ENCODE data around the gene OXSM.

The OXSM gene

DNA sequence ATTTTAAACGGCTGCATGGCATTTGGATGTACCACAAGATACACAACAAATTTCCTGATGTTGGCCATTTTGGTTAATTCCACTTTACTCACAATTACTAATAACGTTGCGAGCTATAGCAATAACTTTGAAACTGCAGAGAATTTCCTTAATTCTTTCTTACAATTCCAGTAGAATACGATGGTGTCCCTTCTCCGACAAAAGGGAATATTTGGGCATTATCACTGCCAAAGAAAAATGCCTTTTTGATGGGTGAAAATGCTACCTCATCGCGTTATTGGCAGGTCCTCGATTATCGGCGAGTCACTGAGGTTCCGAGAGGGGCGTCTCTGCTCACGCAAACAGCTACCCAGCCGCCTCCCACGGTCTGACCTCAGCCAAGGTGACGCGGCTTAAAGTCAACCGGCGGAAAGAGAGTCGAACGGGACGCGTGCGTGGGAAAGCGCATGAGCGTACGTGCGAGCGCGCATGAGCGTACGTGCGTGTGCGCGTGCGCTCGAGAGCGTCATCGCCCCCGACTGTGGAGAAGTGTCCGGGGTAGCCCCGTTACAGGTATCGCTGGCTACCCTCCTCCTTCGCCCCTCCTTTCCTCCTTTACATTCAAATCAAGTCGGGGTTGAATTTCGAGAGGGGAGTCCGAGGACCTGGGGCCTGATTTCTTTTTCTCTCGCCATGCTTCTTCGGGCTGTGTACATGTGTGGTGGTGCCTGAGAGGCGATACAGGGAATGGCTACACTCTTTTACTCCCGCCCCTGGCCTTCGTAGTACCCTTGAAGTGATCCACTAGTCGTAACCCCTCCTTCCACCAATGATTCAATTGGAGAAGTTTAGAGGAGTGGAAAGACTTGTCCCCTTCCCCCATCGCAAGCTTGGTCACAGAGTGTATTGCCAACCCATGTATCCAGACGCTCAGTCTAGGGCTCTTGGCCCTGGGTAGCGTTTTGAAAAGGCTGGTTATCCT lies at the start of gene OXSM:
Gene OXSM, plus strand, starts transcription at position 495 of the 961 bp plus-strand sequence. CDS start 931 bp downstream, outside the sequence.
- no peaks in the 10 kb centered on the region for H3K9me3 ChIP-seq (ENCODE audit: control insufficient read depth, insufficient read depth, low read length)
- no peaks in the 10 kb centered on the region for H3K36me3 ChIP-seq (ENCODE audit: insufficient read depth, low read length)
- peak within 1 kb of the TSS; percentile 77 for H3K9ac ChIP-seq (ENCODE audit: low read depth, low read length)
- peaks cover 17% of the 10 kb centered on the region for H3K4me1 ChIP-seq (ENCODE audit: insufficient read depth, low read length)

DNA sequence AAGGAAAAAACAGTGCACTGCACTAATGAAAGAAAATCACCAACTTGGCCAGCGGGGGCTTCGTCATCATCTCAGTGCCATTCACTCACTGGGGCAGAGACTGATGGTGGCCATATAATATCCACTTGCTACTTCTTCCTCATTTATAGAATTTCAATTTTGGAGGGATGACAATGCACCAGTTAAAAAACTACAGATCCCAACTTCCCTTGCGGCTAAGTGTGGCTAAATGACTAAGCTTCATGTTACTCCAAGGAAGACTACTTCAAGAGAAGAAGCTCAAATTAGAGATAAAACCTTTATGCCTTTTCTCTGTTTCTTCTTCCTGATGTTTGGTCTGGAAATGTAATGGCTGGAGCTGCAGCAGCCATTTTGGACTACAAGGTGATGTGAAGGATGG lies 45.4 kb upstream of the OXSM start:
- peaks cover 4% of the 10 kb centered on the region; the same call in 1 of the 2 replicates for H3K36me3 ChIP-seq (ENCODE audit: insufficient read depth, low read length)

DNA sequence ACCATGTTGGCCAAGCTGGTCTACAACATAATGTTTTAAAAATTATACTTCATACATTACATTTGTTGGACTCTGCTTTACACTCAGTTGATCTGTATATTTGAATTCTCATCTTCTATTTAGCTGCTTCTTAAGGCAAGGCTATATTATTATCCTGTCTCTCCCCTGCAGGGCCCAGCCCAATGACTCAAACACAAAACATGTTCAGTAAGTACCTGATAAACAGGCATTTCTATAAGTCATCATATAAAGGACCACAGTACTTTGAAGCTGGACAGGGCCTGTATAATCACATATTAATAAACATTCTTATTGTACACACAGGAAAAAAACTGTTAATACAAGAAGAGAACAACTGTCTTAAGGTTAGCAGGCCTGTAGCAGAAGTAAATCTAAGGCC lies 42.9 kb upstream of the OXSM start:
- no peak overlapping the region for H3K9ac ChIP-seq (ENCODE audit: low read depth, low read length)
- peaks cover 7% of the 10 kb centered on the region; the same call in 1 of the 2 replicates for H3K36me3 ChIP-seq (ENCODE audit: insufficient read depth, low read length)
- no peaks in the 10 kb centered on the region for H3K9me3 ChIP-seq (ENCODE audit: control insufficient read depth, insufficient read depth, low read length)
- 0 out of 2 replicates have a peak, but pooled peaks cover 3% of the 10 kb centered on the region for H3K4me1 ChIP-seq (ENCODE audit: insufficient read depth, low read length)

More for the DNA sequence above, 45.4 kb upstream of the OXSM start:
- 0 out of 2 replicates have a peak, but pooled peaks cover 3% of the 10 kb centered on the region for H3K4me1 ChIP-seq (ENCODE audit: insufficient read depth, low read length)
- H3K9ac ChIP-seq (ENCODE audit: low read depth, low read length), result no peak overlapping the region
- H3K9me3 ChIP-seq (ENCODE audit: control insufficient read depth, insufficient read depth, low read length), result no peaks in the 10 kb centered on the region

DNA sequence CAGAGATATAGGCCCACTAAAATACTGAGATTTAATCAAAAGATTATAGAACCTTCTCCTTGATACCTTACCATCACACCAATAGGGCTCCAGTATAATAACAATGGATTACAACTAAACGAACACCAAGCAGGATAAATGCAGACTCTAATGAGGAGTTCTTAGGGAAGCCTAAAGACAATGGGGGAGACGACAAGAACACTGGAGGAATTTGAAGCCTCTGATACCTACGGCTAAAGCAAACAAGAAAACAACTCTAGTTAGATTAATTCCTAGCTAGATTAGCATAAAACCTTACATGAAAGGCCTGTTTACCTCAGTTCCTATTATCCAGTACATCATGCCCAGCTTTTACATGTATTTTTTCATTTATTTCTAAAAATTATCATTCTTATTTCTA lies 41.7 kb upstream of the OXSM start:
- peaks cover 7% of the 10 kb centered on the region; the same call in 1 of the 2 replicates for H3K36me3 ChIP-seq (ENCODE audit: insufficient read depth, low read length)

DNA sequence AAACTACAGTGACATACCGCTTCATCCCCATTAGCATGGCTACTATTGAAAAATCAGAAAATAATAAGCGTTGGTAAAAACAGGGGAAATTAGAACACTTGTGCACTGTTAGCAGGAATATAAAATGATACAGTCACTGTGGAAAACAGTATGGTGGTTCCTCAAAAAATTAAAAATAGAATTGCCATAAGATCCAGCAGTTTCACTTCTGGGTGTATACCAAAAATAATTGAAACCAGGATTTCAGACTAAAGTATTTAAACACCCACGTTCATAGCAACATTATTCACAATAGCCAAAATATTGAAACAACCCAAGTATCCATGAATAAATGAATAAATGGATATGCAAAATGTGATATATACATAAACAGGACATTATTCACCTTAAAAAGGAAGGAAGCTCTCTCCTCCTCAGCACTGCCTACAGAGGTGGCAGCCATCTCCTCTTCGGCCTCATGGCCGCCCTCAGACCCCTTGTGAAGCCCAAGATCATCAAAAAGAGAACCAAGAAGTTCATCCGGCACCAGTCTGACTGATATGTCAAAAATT lies 40.8 kb upstream of the OXSM start:
- H3K9ac ChIP-seq (ENCODE audit: low read depth, low read length), result no peak overlapping the region
- H3K9me3 ChIP-seq (ENCODE audit: control insufficient read depth, insufficient read depth, low read length), result no peaks in the 10 kb centered on the region
- 0 out of 2 replicates have a peak, but pooled peaks cover 3% of the 10 kb centered on the region for H3K4me1 ChIP-seq (ENCODE audit: insufficient read depth, low read length)
- H3K36me3 ChIP-seq (ENCODE audit: insufficient read depth, low read length), result peaks cover 7% of the 10 kb centered on the region; the same call in 1 of the 2 replicates

More for the DNA sequence above, 41.7 kb upstream of the OXSM start:
- Histone ChIP-seq H3K4me1 (ENCODE audit: insufficient read depth, low read length) (0 out of 2 replicates have a peak, but pooled peaks cover 3% of the 10 kb centered on the region), H3K9me3 (ENCODE audit: control insufficient read depth, insufficient read depth, low read length) (no peaks in the 10 kb centered on the region), H3K9ac (ENCODE audit: low read depth, low read length) (no peak overlapping the region)

DNA sequence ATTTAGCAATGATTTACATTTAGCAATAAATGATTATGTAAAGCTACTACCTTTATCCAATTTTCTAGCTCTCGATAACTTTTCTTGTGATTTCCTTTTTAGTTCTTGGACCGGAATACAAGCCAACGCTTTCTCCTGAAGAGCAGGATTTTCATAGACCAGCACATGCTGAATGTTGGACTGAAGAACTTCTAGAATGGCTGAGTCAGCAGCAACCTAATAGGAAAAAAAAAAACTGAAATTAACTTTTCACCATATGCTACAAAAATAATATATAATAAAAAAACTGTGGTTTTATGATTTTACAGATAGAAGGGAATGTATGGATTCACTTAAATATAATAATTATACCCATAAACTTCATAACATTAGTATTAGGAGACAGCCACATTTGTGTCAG lies 38.8 kb upstream of the OXSM start:
- H3K9me3 ChIP-seq (ENCODE audit: control insufficient read depth, insufficient read depth, low read length), result no peaks in the 10 kb centered on the region
- 0 out of 2 replicates have a peak, but pooled peaks cover 2% of the 10 kb centered on the region for H3K36me3 ChIP-seq (ENCODE audit: insufficient read depth, low read length)
- H3K4me1 ChIP-seq (ENCODE audit: insufficient read depth, low read length), result 0 out of 2 replicates have a peak, but pooled peaks cover 3% of the 10 kb centered on the region
- no peak overlapping the region for H3K9ac ChIP-seq (ENCODE audit: low read depth, low read length)

DNA sequence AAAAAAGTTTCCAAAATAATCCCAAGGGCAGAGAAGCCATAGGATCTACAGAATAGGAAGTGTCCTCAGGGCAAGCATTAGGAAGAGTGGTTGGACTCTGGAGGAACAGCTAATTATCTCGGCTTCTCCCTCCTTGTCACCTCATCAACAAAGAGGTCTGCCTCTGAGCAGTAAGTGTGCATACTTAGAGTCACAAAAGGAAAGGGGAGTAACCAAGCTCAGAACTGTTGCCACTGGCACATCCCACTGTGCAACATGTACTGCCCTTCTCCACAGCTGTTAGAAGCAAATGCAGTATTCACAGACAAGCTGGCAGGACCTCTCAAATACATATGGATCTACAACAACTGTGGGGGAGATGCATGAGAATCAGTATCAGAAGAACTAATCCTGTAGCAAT lies 38.2 kb upstream of the OXSM start:
- no peak overlapping the region for H3K9ac ChIP-seq (ENCODE audit: low read depth, low read length)
- no peaks in the 10 kb centered on the region for H3K9me3 ChIP-seq (ENCODE audit: control insufficient read depth, insufficient read depth, low read length)
- H3K4me1 ChIP-seq (ENCODE audit: insufficient read depth, low read length), result 0 out of 2 replicates have a peak, but pooled peaks cover 3% of the 10 kb centered on the region
- H3K36me3 ChIP-seq (ENCODE audit: insufficient read depth, low read length), result 0 out of 2 replicates have a peak, but pooled peaks cover 2% of the 10 kb centered on the region

DNA sequence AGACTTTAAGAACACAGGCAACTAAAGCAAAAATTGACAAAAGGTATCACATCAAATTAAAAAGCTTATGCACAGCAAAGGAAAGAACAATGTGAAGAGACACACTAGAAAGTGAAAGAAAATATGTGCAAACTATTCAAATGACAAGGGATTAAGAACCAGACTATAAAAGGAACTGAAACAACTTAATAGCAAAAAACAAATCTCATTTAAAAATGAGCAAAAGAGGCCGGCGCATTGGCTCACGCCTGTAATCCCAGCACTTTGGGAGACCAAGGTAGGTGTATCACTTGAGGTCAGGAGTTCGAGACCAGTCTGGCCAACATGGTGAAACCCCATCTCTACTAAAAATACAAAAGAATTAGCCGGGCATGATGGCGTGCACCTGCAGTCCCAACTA lies 21.0 kb upstream of the OXSM start:
- peaks cover 4% of the 10 kb centered on the region; the same call in 1 of the 2 replicates for H3K36me3 ChIP-seq (ENCODE audit: insufficient read depth, low read length)
- H3K9me3 ChIP-seq (ENCODE audit: control insufficient read depth, insufficient read depth, low read length), result peaks cover 8% of the 10 kb centered on the region; the same call in 1 of the 2 replicates
- no peaks in the 10 kb centered on the region for H3K4me1 ChIP-seq (ENCODE audit: insufficient read depth, low read length)

DNA sequence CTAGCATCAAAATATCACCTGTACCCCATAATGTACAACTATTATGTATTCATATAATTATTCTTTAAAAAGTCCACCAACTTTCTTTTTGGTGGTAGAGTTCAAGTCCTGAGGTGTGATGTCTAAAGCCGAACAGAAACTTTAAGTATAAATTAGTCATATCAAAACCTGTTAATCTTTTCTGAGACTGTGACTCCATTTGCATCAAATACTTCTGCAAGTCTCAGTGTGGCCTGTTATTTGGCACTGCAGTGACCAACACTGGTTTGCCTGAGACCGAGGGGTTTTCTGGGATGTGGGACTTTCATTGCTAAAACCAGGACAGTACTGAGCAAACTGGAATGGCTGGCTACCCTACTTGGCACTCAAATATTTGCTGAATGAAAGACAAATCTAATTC lies 14.0 kb upstream of the OXSM start:
- H3K36me3 ChIP-seq (ENCODE audit: insufficient read depth, low read length), result peaks cover 19% of the 10 kb centered on the region
- H3K9ac ChIP-seq (ENCODE audit: low read depth, low read length), result no peak overlapping the region
- H3K4me1 ChIP-seq (ENCODE audit: insufficient read depth, low read length), result no peaks in the 10 kb centered on the region
- peaks cover 8% of the 10 kb centered on the region; the same call in 1 of the 2 replicates for H3K9me3 ChIP-seq (ENCODE audit: control insufficient read depth, insufficient read depth, low read length)

More for the DNA sequence above, 21.0 kb upstream of the OXSM start:
- no peak overlapping the region for H3K9ac ChIP-seq (ENCODE audit: low read depth, low read length)

DNA sequence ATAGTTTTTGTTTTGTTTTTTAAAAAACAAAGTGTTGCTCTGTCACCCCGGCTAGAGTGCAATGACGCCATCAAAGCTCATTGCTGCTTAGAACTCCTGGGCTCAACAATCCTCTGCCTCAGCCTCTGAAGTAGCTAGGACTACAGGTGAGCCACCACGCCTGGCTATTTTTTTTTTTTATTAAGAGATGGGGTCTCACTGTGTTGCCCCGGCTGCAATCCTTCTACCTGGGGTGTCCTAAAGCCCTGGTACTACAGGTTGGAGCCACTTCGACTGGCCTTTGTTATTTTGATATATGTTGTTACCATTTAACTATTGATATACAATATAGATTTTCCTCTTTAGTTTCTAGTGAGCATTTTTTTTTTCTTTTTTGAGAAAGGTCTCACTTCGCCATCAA lies 9.3 kb upstream of the OXSM start:
- H3K36me3 ChIP-seq (ENCODE audit: insufficient read depth, low read length), result peaks cover 13% of the 10 kb centered on the region
- H3K4me1 ChIP-seq (ENCODE audit: insufficient read depth, low read length), result peaks cover 8% of the 10 kb centered on the region
- H3K9me3 ChIP-seq (ENCODE audit: control insufficient read depth, insufficient read depth, low read length), result no peaks in the 10 kb centered on the region; the same call in 1 of the 2 replicates
- no peak overlapping the region for H3K9ac ChIP-seq (ENCODE audit: low read depth, low read length)

DNA sequence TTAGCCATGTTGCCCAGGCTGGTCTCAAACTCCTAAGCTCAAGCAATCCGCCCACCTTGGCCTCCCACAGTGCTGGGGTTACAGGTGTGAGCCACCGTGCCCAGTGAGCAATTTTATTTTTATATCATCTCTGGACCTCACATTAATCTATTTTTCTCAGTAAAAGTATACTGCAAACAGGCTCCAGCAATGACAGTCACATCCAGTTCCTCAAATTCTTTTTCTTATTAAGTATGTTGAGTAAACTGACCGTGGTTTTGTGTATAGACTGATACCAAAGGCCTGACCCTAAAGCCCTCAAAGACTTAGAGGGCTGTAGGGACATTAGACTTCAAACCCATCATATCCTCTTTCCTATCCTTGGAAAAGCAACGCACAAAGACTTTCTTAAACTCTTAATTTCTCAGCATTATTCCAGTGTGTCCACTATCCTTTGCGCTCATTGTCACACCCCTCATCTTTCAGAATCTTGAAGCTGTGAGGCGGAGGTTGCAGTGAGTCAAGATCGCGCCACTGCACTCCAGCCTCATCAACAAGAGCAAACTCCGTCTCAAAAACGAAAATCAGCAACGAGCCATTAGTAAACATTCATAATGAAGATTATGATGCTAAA lies 8.6 kb upstream of the OXSM start:
- H3K36me3 ChIP-seq (ENCODE audit: insufficient read depth, low read length), result peaks cover 9% of the 10 kb centered on the region
- no peaks in the 10 kb centered on the region; the same call in 1 of the 2 replicates for H3K9me3 ChIP-seq (ENCODE audit: control insufficient read depth, insufficient read depth, low read length)
- peaks cover 8% of the 10 kb centered on the region for H3K4me1 ChIP-seq (ENCODE audit: insufficient read depth, low read length)
- H3K9ac ChIP-seq (ENCODE audit: low read depth, low read length), result peak overlapping the region; percentile 91; the same call in 1 of the 2 replicates

DNA sequence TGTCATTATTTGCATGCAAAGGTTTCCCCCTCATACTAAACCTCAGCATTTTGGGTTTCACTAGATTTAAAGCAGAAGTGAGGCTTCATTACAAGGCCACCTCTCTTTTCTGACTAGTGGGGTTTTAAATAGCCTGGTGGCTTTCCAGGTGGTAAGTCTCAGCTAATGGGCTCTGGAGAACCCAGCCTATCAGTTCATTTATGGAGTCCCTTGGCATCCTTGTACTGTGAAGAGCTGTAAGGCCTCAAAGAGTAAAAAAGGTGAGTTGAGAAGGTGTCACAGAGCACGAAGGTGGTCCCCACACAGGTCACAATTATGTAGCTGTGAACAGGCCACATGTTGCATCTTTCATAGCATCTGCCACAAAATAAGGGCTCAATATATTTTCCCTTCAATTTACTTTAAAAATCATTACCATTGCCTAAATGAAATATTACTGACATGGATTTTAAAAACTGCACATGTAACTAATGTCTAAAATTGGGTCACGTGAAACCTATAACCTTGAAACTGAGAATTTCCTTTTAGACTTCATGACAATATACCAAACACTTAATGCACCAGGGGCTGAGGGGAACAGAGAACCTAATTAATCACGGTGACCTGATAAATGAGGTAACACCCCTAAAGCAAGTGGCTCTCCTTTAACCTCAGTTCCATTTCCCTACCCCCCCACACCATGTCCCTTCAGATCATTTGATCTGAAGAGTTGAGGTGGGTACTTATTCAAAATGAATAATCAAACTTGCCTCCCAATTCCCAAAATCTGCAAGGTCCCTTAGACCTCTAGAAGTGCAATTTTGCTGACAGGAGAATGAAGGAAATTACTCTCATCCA lies 7.9 kb upstream of the OXSM start:
- H3K9me3 ChIP-seq (ENCODE audit: control insufficient read depth, insufficient read depth, low read length), result no peaks in the 10 kb centered on the region; the same call in 1 of the 2 replicates

DNA sequence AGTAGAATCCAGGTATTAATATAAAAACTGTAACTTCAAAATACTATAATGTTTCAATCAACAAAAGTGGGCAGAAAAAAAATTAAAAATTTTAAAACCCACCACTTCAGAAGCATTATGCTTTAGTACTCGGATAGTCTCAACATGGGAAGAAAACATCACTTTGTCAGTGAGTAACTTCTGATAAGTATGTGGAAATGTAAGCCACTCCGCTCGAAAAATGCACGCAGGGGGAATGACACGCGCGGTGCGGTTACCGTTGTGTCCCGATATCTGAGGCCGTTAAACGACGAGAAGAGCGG lies 7.3 kb upstream of the OXSM start:
- Histone ChIP-seq H3K4me1 (ENCODE audit: insufficient read depth, low read length) (peaks cover 11% of the 10 kb centered on the region), H3K9me3 (ENCODE audit: control insufficient read depth, insufficient read depth, low read length) (no peaks in the 10 kb centered on the region; the same call in 1 of the 2 replicates), H3K36me3 (ENCODE audit: insufficient read depth, low read length) (peaks cover 5% of the 10 kb centered on the region), H3K9ac (ENCODE audit: low read depth, low read length) (peak overlapping the region; percentile 91)

More for the DNA sequence above, 7.9 kb upstream of the OXSM start:
- Histone ChIP-seq H3K36me3 (ENCODE audit: insufficient read depth, low read length) (peaks cover 8% of the 10 kb centered on the region), H3K9ac (ENCODE audit: low read depth, low read length) (peak overlapping the region; percentile 91; the same call in 1 of the 2 replicates), H3K4me1 (ENCODE audit: insufficient read depth, low read length) (peaks cover 8% of the 10 kb centered on the region)
